ENCODE data around the gene PAK6.

PAK6 gene

GRCh38 chr15:40312370-40313158 is 73.7 kb downstream of the PAK6 start:
- no peak for DNase-seq

GRCh38 chr15:40313531-40314398 is 74.9 kb downstream of the PAK6 start:
- peak; percentile 65 to 76 (median 72) for DNase-seq

DNA sequence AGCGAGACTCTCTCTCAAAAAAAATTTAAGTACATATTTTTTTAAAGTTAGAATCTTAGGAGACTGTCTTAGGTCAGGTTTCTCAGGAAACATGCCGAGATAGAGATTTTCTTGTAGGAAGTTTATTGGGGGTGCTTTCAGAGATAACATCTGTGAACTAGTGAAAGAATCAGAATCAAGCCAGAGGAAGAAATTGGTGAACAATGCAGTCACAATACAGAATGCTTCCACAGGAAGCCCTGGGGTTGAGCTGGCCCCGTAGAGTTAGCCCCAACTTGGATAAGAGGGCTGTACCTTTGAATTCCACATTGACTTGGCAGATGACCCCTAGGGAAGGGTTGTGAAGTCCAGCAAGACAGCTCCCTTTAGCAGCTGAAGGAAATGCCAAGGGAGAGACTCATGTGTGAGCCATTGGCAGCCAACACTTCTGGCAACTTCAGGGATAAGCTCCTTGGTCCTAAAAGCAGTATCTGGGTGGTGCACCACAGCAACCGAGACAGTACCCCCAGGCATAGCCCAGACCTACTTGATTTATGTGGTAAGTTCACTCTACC is 75.9 kb downstream of the PAK6 start:
- DNase-seq, result no peak

DNA sequence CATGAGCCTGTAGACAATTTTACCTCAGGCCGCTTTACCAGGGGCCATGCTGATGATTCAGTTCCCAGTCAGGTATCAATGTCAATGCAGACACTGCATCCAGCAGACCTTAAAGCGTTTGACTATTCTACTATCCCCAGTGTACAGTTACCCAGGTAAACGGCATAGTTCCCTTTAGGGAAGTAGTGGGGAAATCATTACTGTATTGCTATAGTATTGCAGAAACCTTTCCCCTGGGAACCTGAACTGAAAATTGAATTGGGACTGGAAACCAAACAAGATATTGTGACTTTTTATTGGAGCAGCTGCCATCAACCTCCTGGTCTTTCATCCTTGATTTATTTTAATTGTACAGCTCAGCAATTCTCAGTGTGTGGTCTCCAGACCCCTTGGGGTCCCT is 78.1 kb downstream of the PAK6 start:
- no peak for DNase-seq

- DNase-seq, result no peak
Observed at GRCh38 chr15:40317580-40317979, 78.7 kb downstream of the PAK6 start.

GRCh38 chr15:40320409-40320808 is 81.5 kb downstream of the PAK6 start:
- DNase-seq, result no peak

DNA sequence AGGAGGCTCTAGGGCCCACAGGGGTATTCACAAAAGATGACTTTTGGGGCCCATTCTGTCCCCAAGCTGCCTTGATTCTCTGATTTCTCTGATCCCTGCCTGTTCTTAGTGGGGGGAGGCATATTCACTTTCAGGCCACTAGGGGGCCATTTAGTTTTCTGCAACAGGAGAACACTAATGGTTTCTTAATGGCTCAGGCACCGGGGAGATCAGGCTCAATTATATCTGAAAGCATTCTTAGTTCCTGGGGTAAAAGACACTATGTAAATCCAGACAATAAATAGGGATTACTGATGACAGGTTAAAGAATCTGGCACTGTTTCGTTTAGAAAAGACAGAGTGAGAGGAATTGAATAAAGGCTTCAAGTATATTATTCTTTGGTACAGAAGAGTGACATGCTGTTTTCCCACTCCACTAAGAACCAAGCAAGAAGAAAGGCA is 82.1 kb downstream of the PAK6 start:
- DNase-seq, result peak; percentile 81 to 85 (median 84)

DNA sequence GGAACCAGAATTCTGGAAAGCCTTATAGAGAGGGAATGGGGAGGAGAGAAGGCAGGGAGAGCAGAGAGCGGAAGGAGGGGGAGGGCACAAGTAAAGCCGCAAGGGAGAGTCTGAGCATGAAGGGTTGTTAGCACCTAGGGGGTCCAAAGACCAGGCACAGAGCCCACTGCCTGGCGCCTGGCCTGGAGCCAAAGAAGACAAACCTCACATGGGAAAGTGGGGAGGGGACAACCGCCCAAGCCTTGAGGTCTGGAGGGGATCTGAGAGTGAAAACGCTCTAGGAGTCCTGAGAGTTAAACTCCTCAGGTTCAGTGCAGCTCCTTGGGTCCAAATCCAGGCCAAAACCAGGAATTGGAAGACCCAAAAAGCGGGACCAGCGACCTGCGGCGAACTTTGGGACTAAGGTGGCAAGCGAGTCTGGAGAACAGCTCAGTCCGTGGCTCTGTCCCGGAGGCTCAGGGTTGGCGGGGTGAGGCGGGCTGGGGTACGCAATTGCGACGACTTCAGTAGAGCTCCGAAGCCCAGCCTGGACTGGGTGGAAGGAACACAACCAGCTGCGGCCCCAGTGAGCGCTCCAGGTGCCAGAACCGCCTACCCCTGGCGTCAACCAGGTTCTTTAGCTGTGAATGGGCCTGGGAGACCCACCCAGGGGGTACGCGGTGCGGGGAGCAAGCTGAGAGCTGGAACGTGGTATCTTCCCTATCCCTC is 83.8 kb downstream of the PAK6 start:
- no peak for DNase-seq

GRCh38 chr15:40323239-40323952 is 84.5 kb downstream of the PAK6 start, which contains the start of gene INAFM2:
Gene INAFM2, plus strand, starts transcription at chr15:40323692. Its CDS starts 364 bp downstream, at chr15:40324056.
- DNase-seq, result peak; percentile 90 to 96 (median 95)

- DNase-seq, result peak in 2 of 3 donors; percentile 31 to 58
Observed at GRCh38 chr15:40323953-40324937, 85.4 kb downstream of the PAK6 start.

DNA sequence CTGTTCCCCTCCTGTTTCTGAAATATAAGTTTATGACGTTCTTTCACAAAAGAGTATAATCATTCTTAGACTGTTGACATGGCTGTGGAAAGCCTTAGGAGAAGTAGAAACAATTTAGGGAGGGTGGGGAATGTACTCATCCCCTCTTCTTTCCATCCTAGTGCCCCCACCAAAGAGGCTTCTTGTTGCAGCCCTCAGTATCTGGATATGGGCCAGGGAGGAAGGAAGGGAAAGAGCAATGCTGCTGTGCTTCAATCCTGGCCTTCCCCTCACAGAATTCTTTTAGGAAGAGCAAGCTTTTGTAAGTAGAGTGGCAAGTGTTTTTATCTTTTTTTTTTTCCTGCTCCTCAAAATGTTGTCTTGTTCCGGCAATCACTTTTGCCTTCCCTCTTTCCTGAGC is 86.3 kb downstream of the PAK6 start:
- peak in 1 of 3 donors; percentile 37 for DNase-seq

DNA sequence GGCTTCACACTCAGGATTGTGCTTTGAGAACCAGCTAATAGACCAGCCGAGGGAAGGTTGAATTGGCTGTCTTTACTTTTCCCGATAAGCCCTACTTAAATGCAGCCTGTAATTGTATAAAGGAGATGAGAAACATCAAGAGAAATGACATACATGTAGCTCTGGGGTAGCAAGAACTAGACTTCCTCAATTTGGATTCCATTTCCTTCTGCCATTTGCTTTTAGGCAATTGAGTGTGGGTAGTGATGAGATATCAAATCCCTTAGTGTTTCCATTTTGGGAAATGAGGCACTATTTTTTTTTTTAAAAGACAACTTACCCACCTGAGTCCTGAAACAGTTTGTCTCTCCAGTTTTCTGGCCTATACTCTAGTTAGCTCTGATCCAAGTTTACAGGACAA is 86.8 kb downstream of the PAK6 start:
- DNase-seq, result peak; percentile 47 to 74 (median 72)
